Heart right ventricle (tissue), 16 donors: ENCODE data around the gene TTC21A. TPM values are rescaled to one million over a fixed set of nuclear protein-coding genes. Genes with fewer than 3 reads are reported as not detected.

ENCODE experiments used
- ATAC-seq, 8 donors: fragments of 200-7000 bp; cut with Tn5 transposase; one replicate each; pipeline ENCODE4 v1.9.1; 2020; ENCODE audit warnings: mild to moderate bottlenecking in 8 of 8, moderate library complexity in 8 of 8, moderate number of reproducible peaks in 1 of 8
- DNase-seq, 2 donors: peaks; one replicate each; pipeline ENCODE4 v3.0.0-alpha.2; 2020
- H3K27ac ChIP-seq, 10 donors: fragments of 200-600 bp; sonication (generic) in 2 of 10; one replicate each; pipeline versions ENCODE4 v1.5.0 to v1.8.0; 2020 to 2022; ENCODE audit warnings: mild to moderate bottlenecking in 3 of 10
- H3K27me3 ChIP-seq, 7 donors: fragments of 200-600 bp; one replicate each; pipeline ENCODE4 v1.8.0; 2021 to 2022; ENCODE audit warnings: mild to moderate bottlenecking in 2 of 7
- H3K36me3 ChIP-seq, 9 donors: fragments of 200-600 bp; sonication (generic) in 1 of 9; one replicate each; pipeline versions ENCODE4 v1.5.0 to v1.8.0; 2020 to 2022; ENCODE audit warnings: mild to moderate bottlenecking in 2 of 9
- H3K4me1 ChIP-seq, 9 donors: fragments of 200-600 bp; sonication (generic) in 1 of 9; one replicate each; pipeline versions ENCODE4 v1.5.0 to v1.8.0; 2020 to 2022; ENCODE audit warnings: mild to moderate bottlenecking in 4 of 9
- H3K4me3 ChIP-seq, 10 donors: fragments of 200-600 bp; sonication (generic) in 2 of 10; one replicate each; pipeline versions ENCODE4 v1.5.0 to v1.8.0; 2020 to 2022; ENCODE audit warnings: mild to moderate bottlenecking in 7 of 10, moderate library complexity in 2 of 10
- H3K9me3 ChIP-seq, 11 donors: fragments of 200-600 bp in 10 of 11; sonication (generic) in 2 of 11; one replicate each; pipeline versions ENCODE4 v1.5.0 to v1.8.0; 2013 to 2022; ENCODE audit warnings: mild to moderate bottlenecking in 2 of 11, control low read depth in 1 of 11, moderate library complexity in 1 of 11
- CTCF ChIP-seq, 9 donors: fragments of 200-600 bp; sonication (generic) in 2 of 9; IDR thresholded peaks; one replicate each; pipeline versions ENCODE4 v1.5.0 to v1.8.0; 2021 to 2022; ENCODE audit warnings: antibody characterized with exemption in 9 of 9, mild to moderate bottlenecking in 5 of 9, moderate library complexity in 1 of 9
- WGBS, 2 donors: extraction: QIAGEN DNeasy Blood & Tissue Kit; methylation state at CpG; one replicate each; pipeline ENCODE4 v1.1.7; 2013; ENCODE audit warnings: inconsistent platforms in 1 of 2; 5-methylcytosine and 5-hydroxymethylcytosine counted together
- intact Hi-C, 10 donors: fragments of 100-400 bp; cut with DNase I; formaldehyde crosslinking; loops; one replicate each; pipeline versions ENCODE4 v1.11.1 to v1.14.2; 2022
- polyA plus RNA-seq, 2 donors: library from polyadenylated mRNA; stranded (reverse); fragments of 200-250 nt; gene quantifications; one replicate each; pipeline ENCODE4 v1.2.3, GENCODE V29; 2013
- total RNA-seq, 10 donors: library from RNA; stranded (reverse); fragmentation: NEBNext Ultra II Directional in 3 of 10; extraction: Animal tissue kit (Norgen Biotek cat#: 25700) in 3 of 10; gene quantifications; one replicate each; pipeline versions ENCODE4 v1.2.1 to v1.2.4, GENCODE V29; 2021 to 2023
- donor health status: Arrhythmogenic right ventricular cardiomyopathy.
- donor health status: ischemic (EF 13 %, LVEDD 7.1; RV severe dilation, severe dysfunction).
- donor health status: healthy with polysubstance abuse.
- donor health status: DM: no; HTN: yes; CAD: no.
- donor health status: DM: no; HTN: no; CAD: no.
- donor health status: ischemic (EF 25% LVEDD 6.9; RV normal size, moderate dysfunction).
- donor health status: ischemic (EF 25% LVEDD 5.7; RV mildly dilated, moderate dysfunction).
- donor health status: healthy.
- donor health status: DM: yes; HTN: yes; CAD: no.
- donor health status: Ischemic cardiomyopathy.
- donor health status: ischemic (EF 35%, LVEDD 5.7; RV mildly dilated, moderate dysfunction).
- donor health status: nonischemic (EF 11% LVEDD 7.7; RV severe dilation, severe dysfunction).
- donor health status: DM: yes; HTN: yes; CAD: no.
- donor health status: PGD.
- donor health status: ischemic (EF 29% LVEDD 5.4; RV normal size, mild dysfunction).
- donor health status: nonischemic (EF 23%, LVEDD 6.1; RV moderate dilation, normal function).

Gene TTC21A
- total and polyA plus RNA-seq, 12 donors, result 0.80 to 7.5 (median 1.5) TPM

GRCh38 chr3:39106851-39107387 is 561 bp upstream of the TTC21A start:
- intact Hi-C loops, result loop anchor here in 7 of 10 donors (2.0 to 10.0 kb wide), 6 partner anchors 72 to 278 kb away; partner anchors contain the start of gene SLC25A38 (in 1 of the 7)
- peak in 1 of 9 donors; percentile 14 for TF ChIP-seq CTCF (IDR thresholded peaks at IDR 0.05)
- H3K4me1 ChIP-seq, result peaks cover 24 to 55% (median 44%) of the 10 kb centered on the region in 9 donors
- 0 to 1% methylated on average over 55 of the region's 55 CpGs for WGBS, 2 donors
- DNase-seq (peak; percentile 54 to 68), ATAC-seq (peak; percentile 47 to 81 (median 58))
- peak overlapping the region; percentile 71 to 100 (median 94) for H3K4me3 ChIP-seq
- no peaks in the 10 kb centered on the region for H3K9me3 ChIP-seq
- no peaks in the 10 kb centered on the region for H3K27me3 ChIP-seq
- peak overlapping the region; percentile 90 to 99 (median 96) for H3K27ac ChIP-seq
- peaks cover 0 to 13% (median 0%) of the 10 kb centered on the region in 9 donors for H3K36me3 ChIP-seq

GRCh38 chr3:39108200-39108710 is 775 bp downstream of the TTC21A start:
- no peak for TF ChIP-seq CTCF (IDR thresholded peaks at IDR 0.05)
- Histone ChIP-seq H3K27me3 (no peaks in the 10 kb centered on the region), H3K4me3 (peak overlapping the region; percentile 71 to 100 (median 94)), H3K36me3 (peaks cover 0 to 6% (median 0%) of the 10 kb centered on the region in 9 donors), H3K4me1 (peaks cover 24 to 47% (median 43%) of the 10 kb centered on the region in 9 donors), H3K27ac (peak overlapping the region in 9 of 10 donors; percentile 90 to 99 (median 97)), H3K9me3 (no peaks in the 10 kb centered on the region)
- intact Hi-C loops, result loop anchor here in 5 of 10 donors (5.0 to 10.0 kb wide), 5 partner anchors 74 to 277 kb away; partner anchors contain the start of gene SLC25A38 (in 1 of the 5)
- ATAC-seq, result no peak
- WGBS, 2 donors, result 39 to 41% methylated on average over 2 of the region's 2 CpGs
- no peak for DNase-seq

GRCh38 chr3:39109086-39109485 is 1.6 kb downstream of the TTC21A start:
- TF ChIP-seq CTCF (IDR thresholded peaks at IDR 0.05), result no peak
- WGBS, 2 donors, result 90 to 94% methylated on average over 5 of the region's 5 CpGs
- intact Hi-C loops, result loop anchor here in 5 of 10 donors (5.0 to 10.0 kb wide), 5 partner anchors 73 to 276 kb away; partner anchors contain the start of gene SLC25A38 (in 1 of the 5)
- Histone ChIP-seq H3K4me3 (no peak overlapping the region), H3K9me3 (no peaks in the 10 kb centered on the region), H3K36me3 (peaks cover 0 to 6% (median 0%) of the 10 kb centered on the region in 9 donors), H3K27me3 (no peaks in the 10 kb centered on the region), H3K27ac (no peak overlapping the region), H3K4me1 (peaks cover 22 to 39% (median 35%) of the 10 kb centered on the region in 9 donors)
- no peak for DNase-seq
- no peak for ATAC-seq

DNA sequence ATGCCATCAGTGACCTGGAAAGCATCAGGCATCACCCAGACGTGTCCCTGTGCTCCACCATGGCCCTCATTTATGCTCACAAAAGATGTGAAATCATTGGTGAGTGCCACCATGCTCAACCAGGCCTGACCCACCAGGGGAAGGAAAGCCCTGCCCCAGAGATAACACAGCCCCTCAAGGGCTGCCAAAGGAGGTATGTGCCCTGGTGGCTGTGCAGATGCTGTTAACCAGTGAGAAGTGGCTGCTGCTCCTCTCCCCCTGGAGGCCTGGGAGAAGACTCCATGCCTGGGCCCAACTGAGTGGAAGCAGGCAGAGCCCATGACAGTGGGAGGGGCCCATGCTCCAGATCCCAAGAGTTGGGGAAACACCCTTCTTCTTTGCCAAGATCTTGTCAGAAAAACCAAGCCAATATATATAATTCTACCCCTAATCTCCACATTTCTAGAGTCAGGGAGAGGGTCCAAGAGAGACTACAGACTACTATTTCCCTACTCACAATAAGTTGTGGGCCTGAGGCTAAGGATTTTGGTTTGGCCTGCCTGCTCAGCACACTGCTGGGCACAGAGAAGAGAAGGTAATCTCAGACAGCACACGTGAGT is 2.7 kb downstream of the TTC21A start:
- DNase-seq, result no peak
- Histone ChIP-seq H3K9me3 (no peaks in the 10 kb centered on the region), H3K4me1 (peaks cover 12 to 28% (median 24%) of the 10 kb centered on the region in 9 donors), H3K27me3 (no peaks in the 10 kb centered on the region), H3K4me3 (no peak overlapping the region), H3K27ac (no peak overlapping the region), H3K36me3 (peaks cover 0 to 6% (median 0%) of the 10 kb centered on the region in 9 donors)
- ATAC-seq, result no peak
- intact Hi-C loops, result no loop called here
- no peak for TF ChIP-seq CTCF (IDR thresholded peaks at IDR 0.05)
- 88 to 90% methylated on average over 2 of the region's 2 CpGs for WGBS, 2 donors
